GM23338 (cell line): Measurements from ENCODE around the gene COL20A1. TPM values are rescaled to one million over a fixed set of nuclear protein-coding genes. Genes with fewer than 3 reads are reported as not detected.
"Not testable (repeated sequence)": the region's sequence is repeated elsewhere in the genome, so short reads cannot be mapped to it uniquely, and the experiment has no call there.

Experiments used
- ATAC-seq: fragments of 200-7000 bp; cut with Tn5 transposase; 3 replicates; pipeline ENCODE4 v1.9.1; 2020
- DNase-seq: peaks from one replicate; pipeline ENCODE4 v3.0.0-alpha.2; 2015; ENCODE audit warnings: low spot score
- H2AFZ ChIP-seq: fragments of 200-600 bp; sonication (generic); 2 replicates; pipeline ENCODE4 v1.8.0; 2016; ENCODE audit warnings: antibody characterized with exemption, mild to moderate bottlenecking, moderate library complexity
- H3F3A ChIP-seq: fragments of 200-600 bp; sonication (generic); replicated peaks from 2 replicates; pipeline ENCODE4 v1.8.0; 2017; ENCODE audit warnings: antibody characterized with exemption, mixed run types, low read depth
- H3K27ac ChIP-seq: fragments of 200-600 bp; sonication (generic); 2 replicates; pipeline ENCODE4 v1.6.1; 2016; ENCODE audit warnings: low read depth
- H3K27me3 ChIP-seq: fragments of 200-600 bp; sonication (generic); 2 replicates; pipeline ENCODE4 v1.8.0; 2016; ENCODE audit warnings: mild to moderate bottlenecking, mixed run types, moderate library complexity; ENCODE audit not compliant: insufficient read depth
- H3K36me3 ChIP-seq: fragments of 200-600 bp; sonication (generic); 2 replicates; pipeline ENCODE4 v1.8.0; 2016; ENCODE audit warnings: mild to moderate bottlenecking; ENCODE audit not compliant: insufficient read depth
- H3K4me1 ChIP-seq: fragments of 200-600 bp; sonication (generic); 2 replicates; pipeline ENCODE4 v1.8.0; 2016; ENCODE audit warnings: mild to moderate bottlenecking, moderate library complexity; ENCODE audit not compliant: insufficient read depth
- H3K4me2 ChIP-seq: fragments of 200-600 bp; sonication (generic); 2 replicates; pipeline ENCODE4 v1.7.1; 2017; ENCODE audit warnings: mixed run types
- H3K4me3 ChIP-seq: fragments of 200-600 bp; sonication (generic); 2 replicates; pipeline ENCODE4 v1.6.1; 2016; ENCODE audit warnings: mixed run types
- H3K79me2 ChIP-seq: fragments of 200-600 bp; sonication (generic); replicated peaks from 2 replicates; pipeline ENCODE4 v1.8.0; 2017; ENCODE audit warnings: mild to moderate bottlenecking; ENCODE audit not compliant: insufficient read depth
- H3K9me2 ChIP-seq: fragments of 200-600 bp; sonication (generic); 2 replicates; pipeline ENCODE4 v1.8.0; 2017; ENCODE audit not compliant: insufficient read depth
- H4K20me1 ChIP-seq: fragments of 200-600 bp; sonication (generic); replicated peaks from 2 replicates; pipeline ENCODE4 v1.8.0; 2017; ENCODE audit warnings: mild to moderate bottlenecking; ENCODE audit not compliant: insufficient read depth
- H3K27ac Mint-ChIP-seq: 2 replicates; pipeline ENCODE4 v1.8.0; 2020; ENCODE audit warnings: inconsistent platforms, mild to moderate bottlenecking, moderate library complexity, mixed read lengths
- H3K27me3 Mint-ChIP-seq: 3 replicates; pipeline ENCODE4 v1.8.0; 2022; ENCODE audit warnings: low read depth, mild to moderate bottlenecking, moderate library complexity, mixed read lengths, inconsistent platforms; ENCODE audit not compliant: insufficient read depth, poor library complexity
- H3K36me3 Mint-ChIP-seq: 3 replicates; pipeline ENCODE4 v1.8.0; 2021; ENCODE audit warnings: low read depth, mild to moderate bottlenecking, inconsistent platforms, moderate library complexity, mixed read lengths
- H3K4me1 Mint-ChIP-seq: 3 replicates; pipeline ENCODE4 v1.8.0; 2020; ENCODE audit warnings: mild to moderate bottlenecking, inconsistent platforms, mixed read lengths
- H3K4me3 Mint-ChIP-seq: 3 replicates; pipeline ENCODE4 v1.8.0; 2021; ENCODE audit warnings: moderate library complexity, mild to moderate bottlenecking, inconsistent platforms, mixed read lengths
- H3K9me3 Mint-ChIP-seq: 3 replicates; pipeline ENCODE4 v1.8.0; 2020; ENCODE audit warnings: moderate library complexity, mild to moderate bottlenecking, inconsistent platforms, mixed read lengths
- CREB1 ChIP-seq: fragments of 250-450 bp; sonication (Bioruptor Pico); IDR thresholded peaks from 2 replicates; pipeline ENCODE4 v1.5.0; 2020; ENCODE audit warnings: low read depth, mild to moderate bottlenecking, moderate library complexity
- CTCF ChIP-seq, 2 experiments: fragments of 200-600 bp in 1 of 2; sonication (generic) in 1 of 2; conservative IDR thresholded peaks; 2 replicates each; pipeline versions ENCODE4 v1.5.1 to v1.6.1; 2016 to 2017; ENCODE audit warnings: antibody characterized with exemption in 2 of 2, low read depth in 2 of 2, mild to moderate bottlenecking in 2 of 2, moderate library complexity in 1 of 2
- ETS1 ChIP-seq: IDR thresholded peaks from 2 replicates; pipeline ENCODE4 v1.6.1; 2016; ENCODE audit warnings: antibody characterized with exemption
- JUNB ChIP-seq: IDR thresholded peaks from one replicate; pipeline ENCODE4 v1.6.1; 2016; ENCODE audit warnings: antibody characterized with exemption; ENCODE audit not compliant: unreplicated experiment
- NANOG ChIP-seq: IDR thresholded peaks from 2 replicates; pipeline ENCODE4 v1.6.1; 2016; ENCODE audit warnings: antibody characterized with exemption, borderline replicate concordance
- POLR2AphosphoS5 ChIP-seq: IDR thresholded peaks from 2 replicates; pipeline ENCODE4 v1.6.1; 2016; ENCODE audit warnings: antibody characterized with exemption, low read depth
- REST ChIP-seq: IDR thresholded peaks from one replicate; pipeline ENCODE4 v1.6.1; 2018; ENCODE audit warnings: antibody characterized with exemption; ENCODE audit not compliant: unreplicated experiment
- ZNF114 ChIP-seq: fragments of 250-450 bp; sonication (Bioruptor Pico); IDR thresholded peaks from 2 replicates; pipeline ENCODE4 v1.5.0; 2020; ENCODE audit warnings: mild to moderate bottlenecking, moderate library complexity
- ZNF331 ChIP-seq: fragments of 250-450 bp; sonication (Bioruptor Pico); IDR thresholded peaks from 2 replicates; pipeline ENCODE4 v1.5.0; 2020; ENCODE audit warnings: low read depth, mild to moderate bottlenecking, moderate library complexity
- ZNF462 ChIP-seq: fragments of 250-450 bp; sonication (Bioruptor Pico); IDR thresholded peaks from 2 replicates; pipeline ENCODE4 v1.5.0; 2020; ENCODE audit warnings: mild to moderate bottlenecking, moderate library complexity
- polyA plus RNA-seq: library from polyadenylated mRNA; unstranded; fragments of >200 nt; fragmentation: Nextera tagmentation; extraction: Ambion mirVana; gene quantifications from 2 replicates; pipeline ENCODE4 v1.2.1, GENCODE V29; 2016
- total RNA-seq: library from RNA; depleted of rRNA; stranded (reverse); fragments of >200 nt; shearing (Covaris generic); gene quantifications from 2 replicates; pipeline ENCODE4 v1.2.3, GENCODE V29; 2014

COL20A1 gene
- total and polyA plus RNA-seq, 2 experiments from 2014 or later: 0.28 to 0.79 TPM

- not testable (repeated sequence) for H3K4me1 ChIP-seq, H3K4me2 ChIP-seq, H3K27me3 ChIP-seq, H3K9me2 ChIP-seq, H3K27ac Mint-ChIP-seq, H3K79me2 ChIP-seq, H3K36me3 ChIP-seq, H3K4me3 ChIP-seq, H2AFZ ChIP-seq, H3K27ac ChIP-seq, H3K4me1 Mint-ChIP-seq, DNase-seq, H4K20me1 ChIP-seq, H3F3A ChIP-seq, H3K4me3 Mint-ChIP-seq, ATAC-seq
- H3K27me3 Mint-ChIP-seq: peaks cover 35% of the 10 kb centered on the region
- H3K36me3 Mint-ChIP-seq: peaks cover 22% of the 10 kb centered on the region
- peaks cover 42% of the 10 kb centered on the region for H3K9me3 Mint-ChIP-seq
These were observed 42.1 kb downstream of the COL20A1 start for GRCh38 chr20:63335060-63335459.

- H3K27ac ChIP-seq: no peak overlapping the region
- Mint-ChIP-seq H3K27ac (no peak overlapping the region), H3K4me3 (no peak overlapping the region), H3K27me3 (peaks cover 35% of the 10 kb centered on the region), H3K4me1 (peaks cover 4% of the 10 kb centered on the region; the same call in 1 of the 3 replicates), H3K9me3 (peaks cover 42% of the 10 kb centered on the region), H3K36me3 (peaks cover 22% of the 10 kb centered on the region)
- H2AFZ ChIP-seq: no peak overlapping the region
- H3K79me2 ChIP-seq: no peaks in the 10 kb centered on the region
- ATAC-seq: no peak
- H3K27me3 ChIP-seq: no peaks in the 10 kb centered on the region
- peaks cover 3% of the 10 kb centered on the region; the same call in 1 of the 2 replicates for H3K9me2 ChIP-seq
- no peak overlapping the region for H3K4me2 ChIP-seq
- H3K4me3 ChIP-seq: no peak overlapping the region
- H3K4me1 ChIP-seq: no peaks in the 10 kb centered on the region; the same call in 1 of the 2 replicates
- DNase-seq: no peak
- H3F3A ChIP-seq: no peaks in the 10 kb centered on the region
- H4K20me1 ChIP-seq: no peaks in the 10 kb centered on the region
- H3K36me3 ChIP-seq: no peaks in the 10 kb centered on the region
- TF ChIP-seq CTCF (conservative IDR thresholded peaks at IDR 0.05; ENCODE audit: low read depth in 2 of 2) (no peak), JUNB (no peak), ZNF462 (no peak), POLR2AphosphoS5 (no peak), ZNF114 (no peak), NANOG (no peak), ETS1 (no peak), CREB1 (CRISPR knock-in tag) (no peak), REST (no peak), ZNF331 (CRISPR knock-in tag) (no peak)
These were observed 42.7 kb downstream of the COL20A1 start for GRCh38 chr20:63335711-63336110.
